Fibroblast of pulmonary artery (primary cell): ENCODE data around the gene LMBR1.
"Not testable (repeated sequence)": the region's sequence is repeated elsewhere in the genome, so short reads cannot be mapped to it uniquely, and the experiment has no call there.

Source experiments
- DNase-seq: peaks from one replicate; pipeline ENCODE4 v3.0.0-alpha.2; 2010; ENCODE audit warnings: low read depth
- H3K4me3 ChIP-seq: replicated peaks from 2 replicates; pipeline ENCODE4 v1.5.1; 2011; ENCODE audit warnings: low read depth, mild to moderate bottlenecking, control low read depth, low read length, moderate library complexity
- TF ChIP-seq, protein P1 (sequence below): IDR thresholded peaks from 2 replicates; pipeline ENCODE4 v1.5.1; 2011; ENCODE audit warnings: mild to moderate bottlenecking, control low read depth, low read length, inconsistent platforms; ENCODE audit errors: missing control alignments

Gene LMBR1

DNA sequence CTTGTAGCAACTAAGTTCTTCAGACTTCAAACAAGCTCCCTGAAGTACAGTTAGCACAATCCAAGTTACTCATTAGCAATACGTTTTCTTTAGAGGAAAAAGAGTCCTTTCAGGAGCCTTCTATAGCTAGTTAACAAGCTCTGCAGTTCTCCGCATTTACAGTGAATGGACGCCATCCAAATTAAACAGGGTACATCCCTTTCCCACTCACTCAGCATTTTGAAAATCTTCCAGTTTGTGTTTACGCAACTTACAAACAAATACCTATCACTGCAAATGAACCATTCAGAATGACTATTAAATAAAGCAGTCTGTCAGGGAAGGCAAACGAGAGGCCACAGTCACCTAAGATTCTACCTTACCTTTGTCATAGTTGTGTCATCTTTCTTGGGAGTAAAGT lies 167.9 kb downstream of the LMBR1 start:
- TF ChIP-seq, protein P1, sequence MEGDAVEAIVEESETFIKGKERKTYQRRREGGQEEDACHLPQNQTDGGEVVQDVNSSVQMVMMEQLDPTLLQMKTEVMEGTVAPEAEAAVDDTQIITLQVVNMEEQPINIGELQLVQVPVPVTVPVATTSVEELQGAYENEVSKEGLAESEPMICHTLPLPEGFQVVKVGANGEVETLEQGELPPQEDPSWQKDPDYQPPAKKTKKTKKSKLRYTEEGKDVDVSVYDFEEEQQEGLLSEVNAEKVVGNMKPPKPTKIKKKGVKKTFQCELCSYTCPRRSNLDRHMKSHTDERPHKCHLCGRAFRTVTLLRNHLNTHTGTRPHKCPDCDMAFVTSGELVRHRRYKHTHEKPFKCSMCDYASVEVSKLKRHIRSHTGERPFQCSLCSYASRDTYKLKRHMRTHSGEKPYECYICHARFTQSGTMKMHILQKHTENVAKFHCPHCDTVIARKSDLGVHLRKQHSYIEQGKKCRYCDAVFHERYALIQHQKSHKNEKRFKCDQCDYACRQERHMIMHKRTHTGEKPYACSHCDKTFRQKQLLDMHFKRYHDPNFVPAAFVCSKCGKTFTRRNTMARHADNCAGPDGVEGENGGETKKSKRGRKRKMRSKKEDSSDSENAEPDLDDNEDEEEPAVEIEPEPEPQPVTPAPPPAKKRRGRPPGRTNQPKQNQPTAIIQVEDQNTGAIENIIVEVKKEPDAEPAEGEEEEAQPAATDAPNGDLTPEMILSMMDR: no peak
- peak; percentile 72 for DNase-seq
- no peak overlapping the region for H3K4me3 ChIP-seq

DNA sequence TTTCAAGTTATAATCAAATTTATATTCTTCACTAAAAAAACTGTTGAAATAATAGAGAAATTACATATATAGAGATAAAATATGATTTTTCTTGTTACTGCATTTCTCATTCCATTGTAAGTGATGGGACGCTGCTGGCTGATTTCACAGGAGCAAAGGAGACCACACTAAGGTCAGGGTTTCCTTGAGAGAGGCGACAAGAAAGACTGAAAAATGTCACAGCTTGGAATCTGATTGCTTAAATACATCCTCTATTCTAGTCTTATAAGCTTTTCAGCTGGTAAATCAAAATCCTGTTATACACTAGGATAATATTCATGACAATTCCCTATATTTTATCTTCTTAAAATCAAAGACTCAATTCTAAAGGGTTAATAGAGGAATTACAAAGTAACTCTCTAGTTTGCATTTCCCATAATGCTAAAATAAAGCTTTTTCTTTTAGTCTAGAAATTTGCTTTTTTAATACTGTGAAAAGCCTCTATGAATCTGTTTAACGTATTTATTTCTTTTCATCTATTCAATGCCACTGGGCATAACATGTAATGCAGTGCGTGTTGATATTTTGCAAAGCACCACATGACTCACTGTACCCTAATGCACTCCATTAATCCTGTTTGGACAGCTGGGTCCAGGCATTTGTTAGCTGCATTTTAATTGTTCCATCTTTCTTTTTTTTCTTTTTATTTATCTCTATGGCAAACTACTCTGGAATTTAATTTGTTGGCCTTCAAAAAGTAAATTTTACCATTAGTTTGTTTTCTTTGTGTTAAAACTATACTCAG lies 170.7 kb downstream of the LMBR1 start:
- no peak for DNase-seq
- TF ChIP-seq, protein P1: no peak
- H3K4me3 ChIP-seq: no peak overlapping the region

DNA sequence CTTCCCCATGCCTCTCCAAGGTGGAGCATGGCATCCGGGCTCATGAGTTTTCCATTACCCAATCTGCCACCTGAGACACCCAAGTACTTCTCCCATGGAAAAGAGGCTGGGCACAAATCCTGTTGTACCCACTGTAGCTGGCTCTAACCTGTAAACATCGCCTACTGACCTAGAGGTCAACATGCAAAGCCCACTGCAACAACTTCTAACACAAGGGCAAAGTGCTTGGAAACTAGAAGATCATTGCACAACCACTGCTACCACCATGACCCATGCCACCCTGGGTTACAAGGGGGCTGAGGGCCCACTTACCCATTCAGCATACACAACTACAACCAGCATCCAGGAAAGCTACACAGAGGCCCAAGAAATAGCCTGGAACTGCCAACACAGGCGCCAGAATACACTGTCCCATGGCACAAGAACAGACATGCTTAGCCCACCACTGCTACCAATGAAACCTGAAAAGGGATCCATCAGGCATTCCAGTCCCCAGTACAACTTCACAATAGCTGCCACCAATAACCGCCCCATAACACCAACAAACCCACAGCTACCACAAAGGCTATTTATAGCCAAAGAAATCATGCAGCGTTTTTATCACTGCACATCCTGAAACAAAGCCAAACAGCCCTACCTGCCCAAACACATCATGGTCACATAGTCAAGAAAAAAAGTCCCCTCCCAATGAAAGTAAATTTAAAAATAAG lies 189.1 kb downstream of the LMBR1 start:
- TF ChIP-seq, protein P1: no peak
- DNase-seq: no peak

DNA sequence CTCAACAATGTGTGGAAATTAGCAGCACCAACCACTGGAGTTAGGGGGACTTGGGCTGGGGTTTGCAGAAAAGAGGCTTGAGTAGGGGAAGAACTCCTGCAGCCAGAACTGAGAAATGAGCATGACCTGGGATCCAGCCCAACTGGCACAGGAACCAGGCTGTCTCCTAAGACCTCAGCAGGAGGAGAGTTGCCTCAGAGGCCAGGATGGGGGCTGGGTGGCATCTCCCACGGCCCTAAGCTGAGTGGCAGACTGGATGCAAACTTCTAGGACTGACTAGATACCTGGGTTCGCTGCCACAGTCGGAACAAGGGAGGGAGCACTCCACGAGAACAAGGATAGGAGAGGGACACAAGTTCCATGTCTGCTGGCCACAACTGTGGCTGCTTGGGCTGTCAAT lies 189.8 kb downstream of the LMBR1 start:
- no peak overlapping the region for H3K4me3 ChIP-seq
- TF ChIP-seq, protein P1: no peak
- DNase-seq: peak; percentile 12

More for the DNA sequence above, 189.1 kb downstream of the LMBR1 start:
- H3K4me3 ChIP-seq: no peak overlapping the region

DNA sequence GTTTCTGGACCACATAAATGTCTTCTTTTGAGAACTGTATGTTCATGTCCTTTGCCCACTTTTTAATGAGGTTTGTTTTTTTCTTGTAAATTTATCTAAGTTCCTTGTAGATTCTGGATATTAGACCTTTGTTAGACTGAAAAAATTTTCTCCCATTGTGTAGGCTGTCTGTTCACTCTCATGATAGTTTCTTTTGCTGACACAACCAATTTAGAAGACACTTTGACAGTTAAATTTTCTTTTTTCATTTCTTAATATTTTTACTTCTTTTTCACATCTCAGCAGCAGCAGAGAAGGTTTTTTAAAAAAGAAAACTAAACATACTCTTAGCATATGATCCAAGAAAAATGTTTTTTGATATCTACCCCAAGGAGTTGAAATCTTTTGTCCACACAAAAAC lies 190.6 kb downstream of the LMBR1 start:
- no peak overlapping the region for H3K4me3 ChIP-seq
- TF ChIP-seq, protein P1: no peak

DNA sequence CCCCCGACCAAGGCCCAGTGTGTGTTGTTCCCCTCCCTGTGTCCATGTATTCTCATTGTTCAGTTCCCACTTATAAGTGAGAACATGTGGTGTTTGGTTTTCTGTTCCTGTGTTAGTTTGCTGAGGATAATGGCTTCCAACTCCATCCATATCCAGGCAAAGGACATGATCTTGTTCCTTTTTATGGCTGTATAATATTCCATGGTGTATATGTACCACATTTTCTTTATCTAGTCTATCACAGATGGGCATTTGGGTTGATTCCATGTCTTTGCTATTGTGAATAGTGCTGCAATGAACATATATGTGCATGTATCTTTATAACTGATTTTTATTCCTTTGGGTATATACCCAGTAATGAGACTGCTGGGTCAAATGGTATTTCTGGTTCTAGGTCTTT lies 191.2 kb downstream of the LMBR1 start:
- DNase-seq, H3K4me3 ChIP-seq: not testable (repeated sequence)

More for the DNA sequence above, 190.6 kb downstream of the LMBR1 start:
- DNase-seq: no peak

DNA sequence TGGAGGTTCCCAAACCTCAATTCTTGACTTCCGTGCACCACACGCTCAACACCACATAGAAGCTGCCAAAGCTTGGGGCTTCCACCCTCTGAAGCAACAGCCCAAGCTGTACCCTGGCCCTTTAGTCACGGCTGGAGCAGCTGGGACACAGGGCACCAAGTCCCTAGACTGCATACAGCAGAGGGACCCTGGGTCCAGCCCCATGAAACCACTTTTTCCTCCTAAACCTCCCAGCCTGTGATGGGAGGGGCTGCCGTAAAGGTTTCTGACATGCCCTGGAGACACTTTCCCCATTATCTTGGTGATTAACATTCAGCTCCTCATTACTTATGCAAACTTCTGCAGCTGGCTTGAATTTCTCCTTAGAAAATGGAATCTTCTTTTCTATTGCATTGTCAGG lies 194.5 kb downstream of the LMBR1 start:
- not testable (repeated sequence) for H3K4me3 ChIP-seq, DNase-seq

DNA sequence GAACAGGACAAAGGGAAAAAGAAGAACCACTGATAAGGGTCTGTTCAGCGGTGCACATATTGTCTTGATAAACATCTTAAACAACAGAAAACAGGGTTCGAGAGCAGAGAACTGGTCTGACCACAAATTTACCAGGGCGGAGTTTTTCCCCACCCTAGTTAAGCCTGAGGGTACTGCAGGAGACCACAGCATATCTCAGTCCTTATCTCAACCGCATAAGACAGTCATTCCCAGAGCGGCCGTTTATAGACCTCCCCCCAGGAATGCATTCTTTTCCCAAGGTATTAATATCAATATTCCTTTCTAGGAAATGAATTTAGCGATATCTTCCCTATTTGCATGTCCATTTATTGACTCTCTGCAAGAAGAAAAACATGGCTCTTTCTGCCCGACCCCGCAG lies 195.7 kb downstream of the LMBR1 start:
- not testable (repeated sequence) for DNase-seq, H3K4me3 ChIP-seq
